ENCODE data around the gene FAT1.

- TF ChIP-seq POLR2A (IDR thresholded peaks at IDR 0.05) (no peak), CTCF (IDR thresholded peaks at IDR 0.05) (no peak)
These were observed 96.3 kb downstream of the FAT1 start for GRCh38 chr4:186627226-186627865.

Data from testis (tissue), 2 donors.